ENCODE measurements around the gene TTBK2. TPM values are rescaled to one million over a fixed set of nuclear protein-coding genes. Genes with fewer than 3 reads are reported as not detected.
"Not testable (repeated sequence)": the region's sequence is repeated elsewhere in the genome, so short reads cannot be mapped to it uniquely, and the experiment has no call there.

Gene TTBK2
- total RNA-seq, 1 experiment from 2014 or later: 13.8 TPM

DNA sequence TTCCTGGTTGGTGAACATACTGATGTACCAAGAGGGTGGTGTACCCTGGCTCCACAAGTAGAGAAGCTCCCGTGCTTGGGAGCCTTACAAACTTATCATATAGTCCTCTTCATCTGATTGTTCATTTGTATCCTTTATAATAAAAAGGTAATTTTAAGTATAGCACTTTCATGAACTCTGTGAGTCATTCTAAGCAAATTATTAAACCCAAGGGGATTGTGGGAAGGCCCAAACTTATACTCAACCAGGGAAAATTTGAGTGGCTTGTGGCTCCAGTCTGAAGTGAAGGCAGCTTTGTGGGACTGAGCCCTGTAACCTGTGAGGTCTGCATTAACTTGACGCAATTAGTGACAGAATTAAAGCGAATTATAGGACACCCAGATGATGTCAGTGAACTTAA is 29.0 kb downstream of the TTBK2 start:
- Histone ChIP-seq H3K4me1 (ENCODE audit: low read length) (peaks cover 19% of the 10 kb centered on the region), H3K4me3 (ENCODE audit: low read length) (peak overlapping the region; percentile 44), H3K79me2 (ENCODE audit: low read length) (peaks cover 80% of the 10 kb centered on the region), H3K9me2 (replicated peaks; ENCODE audit: insufficient read depth, low read length) (no peaks in the 10 kb centered on the region), H2AFZ (ENCODE audit: low read length) (no peak overlapping the region), H3K4me2 (ENCODE audit: low read depth, low read length, poor library complexity, severe bottlenecking) (peak overlapping the region; percentile 79), H3K27ac (ENCODE audit: low read length) (peak overlapping the region; percentile 64), H4K20me1 (ENCODE audit: insufficient read depth, low read depth, low read length) (no peaks in the 10 kb centered on the region), H3K9ac (ENCODE audit: low read length) (peak overlapping the region; percentile 50), H3K9me3 (ENCODE audit: low read length) (peaks cover 10% of the 10 kb centered on the region; the same call in 1 of the 2 replicates), H3K36me3 (ENCODE audit: insufficient read depth, low read length) (no peaks in the 10 kb centered on the region), H3K27me3 (ENCODE audit: low read length) (no peaks in the 10 kb centered on the region)
- DNase-seq: peak; percentile 82

DNA sequence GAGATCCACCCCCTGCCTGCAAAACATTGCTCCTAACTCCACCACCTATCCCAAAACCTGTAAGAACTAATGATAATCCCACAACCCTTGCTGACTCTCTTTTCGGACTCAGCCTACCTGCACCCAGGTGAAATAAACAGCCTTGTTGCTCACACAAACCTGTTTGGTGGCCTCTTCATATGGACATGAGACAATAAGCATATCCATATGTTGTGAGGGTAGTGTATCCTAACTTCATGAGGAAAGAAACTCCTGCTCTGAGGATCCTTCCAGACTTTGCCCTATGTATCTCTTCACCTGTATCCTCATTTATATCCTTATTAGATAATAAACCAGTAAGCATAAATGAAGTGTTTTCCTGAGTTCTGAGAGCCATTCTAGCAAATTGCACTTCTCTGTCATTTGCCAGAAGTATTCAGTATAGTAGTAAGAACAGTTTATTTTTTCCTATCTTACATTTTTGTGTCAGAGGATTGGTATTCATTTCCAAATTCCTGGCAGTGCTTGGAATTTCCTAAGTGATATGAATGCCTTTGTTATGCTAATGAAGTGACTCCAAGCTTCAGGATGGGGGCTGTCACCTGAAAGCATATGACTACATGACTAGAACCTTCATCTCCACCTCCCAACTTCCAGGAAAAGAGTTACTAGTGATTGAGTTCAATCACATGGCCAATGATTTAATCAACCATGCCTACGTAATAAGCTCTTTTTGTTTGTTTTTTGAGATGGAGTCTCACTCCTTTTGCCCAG is 30.2 kb downstream of the TTBK2 start:
- H3K27me3 ChIP-seq (ENCODE audit: low read length): no peaks in the 10 kb centered on the region
- H3K27ac ChIP-seq (ENCODE audit: low read length): no peak overlapping the region
- no peak overlapping the region for H3K4me3 ChIP-seq (ENCODE audit: low read length)
- peaks cover 10% of the 10 kb centered on the region; the same call in 1 of the 2 replicates for H3K9me3 ChIP-seq (ENCODE audit: low read length)
- H3K4me1 ChIP-seq (ENCODE audit: low read length): peaks cover 19% of the 10 kb centered on the region
- peaks cover 77% of the 10 kb centered on the region for H3K79me2 ChIP-seq (ENCODE audit: low read length)
- DNase-seq: no peak
- H2AFZ ChIP-seq (ENCODE audit: low read length): no peak overlapping the region
- H3K36me3 ChIP-seq (ENCODE audit: insufficient read depth, low read length): no peaks in the 10 kb centered on the region
- H4K20me1 ChIP-seq (ENCODE audit: insufficient read depth, low read depth, low read length): no peaks in the 10 kb centered on the region
- H3K4me2 ChIP-seq (ENCODE audit: low read depth, low read length, poor library complexity, severe bottlenecking): no peak overlapping the region
- no peak overlapping the region for H3K9ac ChIP-seq (ENCODE audit: low read length)
- H3K9me2 ChIP-seq (replicated peaks; ENCODE audit: insufficient read depth, low read length): no peaks in the 10 kb centered on the region

DNA sequence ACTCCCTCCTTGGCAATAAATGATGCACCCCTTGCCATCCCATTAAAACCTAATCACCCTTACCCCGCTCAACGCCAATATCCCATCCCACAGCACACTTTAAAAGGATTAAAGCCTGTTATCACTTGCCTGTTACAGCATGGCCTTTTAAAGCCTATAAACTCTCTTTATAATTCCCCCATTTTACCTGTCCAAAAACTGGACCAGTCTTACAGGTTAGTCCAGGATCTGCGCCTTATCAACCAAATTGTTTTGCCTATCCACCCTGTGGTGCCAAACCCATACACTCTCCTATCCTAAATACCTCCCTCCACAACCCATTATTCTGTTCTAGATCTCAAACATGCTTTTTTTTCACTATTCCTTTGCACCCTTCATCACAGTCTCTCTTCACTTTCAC is 33.2 kb downstream of the TTBK2 start:
- not testable (repeated sequence) for H3K9me3 ChIP-seq (ENCODE audit: low read length); H3K36me3 ChIP-seq (ENCODE audit: insufficient read depth, low read length); DNase-seq; H3K4me2 ChIP-seq (ENCODE audit: low read depth, low read length, poor library complexity, severe bottlenecking); H2AFZ ChIP-seq (ENCODE audit: low read length); H4K20me1 ChIP-seq (ENCODE audit: insufficient read depth, low read depth, low read length); H3K9ac ChIP-seq (ENCODE audit: low read length); H3K9me2 ChIP-seq (replicated peaks; ENCODE audit: insufficient read depth, low read length); H3K4me3 ChIP-seq (ENCODE audit: low read length); H3K27me3 ChIP-seq (ENCODE audit: low read length); H3K27ac ChIP-seq (ENCODE audit: low read length)
- Histone ChIP-seq H3K4me1 (ENCODE audit: low read length) (peaks cover 14% of the 10 kb centered on the region), H3K79me2 (ENCODE audit: low read length) (peaks cover 74% of the 10 kb centered on the region)

DNA sequence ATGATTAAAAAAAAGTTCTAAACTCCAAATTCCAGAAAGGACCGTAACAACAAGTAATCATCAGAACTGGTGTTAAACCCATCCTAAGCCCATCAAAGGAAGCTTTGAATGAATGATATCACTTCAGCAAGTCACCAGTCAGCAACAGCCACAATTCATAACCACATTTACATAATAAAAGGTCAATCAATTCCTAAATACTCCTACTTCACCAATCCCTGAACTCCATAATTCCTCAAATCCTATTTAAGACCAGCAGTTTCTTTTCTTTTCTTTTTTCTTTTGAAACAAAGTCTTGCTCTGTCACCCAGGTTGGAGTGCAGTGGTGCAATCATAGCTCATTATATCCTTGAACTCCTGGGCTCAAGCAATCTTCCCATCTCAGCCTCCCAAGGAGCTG is 40.5 kb downstream of the TTBK2 start:
- Histone ChIP-seq H3K27me3 (ENCODE audit: low read length) (no peaks in the 10 kb centered on the region), H3K36me3 (ENCODE audit: insufficient read depth, low read length) (no peaks in the 10 kb centered on the region), H3K9ac (ENCODE audit: low read length) (no peak overlapping the region), H3K4me3 (ENCODE audit: low read length) (no peak overlapping the region), H3K79me2 (ENCODE audit: low read length) (peaks cover 72% of the 10 kb centered on the region), H3K27ac (ENCODE audit: low read length) (no peak overlapping the region), H3K4me2 (ENCODE audit: low read depth, low read length, poor library complexity, severe bottlenecking) (no peak overlapping the region), H3K4me1 (ENCODE audit: low read length) (no peaks in the 10 kb centered on the region), H3K9me3 (ENCODE audit: low read length) (no peaks in the 10 kb centered on the region), H2AFZ (ENCODE audit: low read length) (no peak overlapping the region), H4K20me1 (ENCODE audit: insufficient read depth, low read depth, low read length) (no peaks in the 10 kb centered on the region), H3K9me2 (replicated peaks; ENCODE audit: insufficient read depth, low read length) (no peaks in the 10 kb centered on the region)
- no peak for DNase-seq

DNA sequence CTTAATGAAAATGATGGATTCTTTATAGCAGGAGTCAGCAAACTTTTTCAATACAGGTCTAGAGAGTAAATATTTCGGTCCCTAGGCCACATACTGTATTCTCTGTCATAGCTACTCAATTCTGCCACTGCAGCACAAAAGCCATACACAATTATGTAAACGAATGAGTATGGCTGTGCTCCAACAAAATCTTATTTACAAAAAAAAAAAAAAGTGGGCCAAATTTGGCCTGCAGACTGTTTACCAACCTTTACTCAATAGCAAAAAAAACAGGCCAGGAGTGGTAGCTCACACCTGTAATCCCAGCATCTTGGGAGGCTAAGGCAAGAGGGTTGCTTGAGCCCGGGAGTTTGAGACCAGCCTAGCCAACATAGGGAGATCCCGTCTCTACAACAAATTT is 41.1 kb downstream of the TTBK2 start:
- Histone ChIP-seq H2AFZ (ENCODE audit: low read length) (no peak overlapping the region), H3K4me3 (ENCODE audit: low read length) (no peak overlapping the region), H3K79me2 (ENCODE audit: low read length) (peaks cover 68% of the 10 kb centered on the region), H3K36me3 (ENCODE audit: insufficient read depth, low read length) (no peaks in the 10 kb centered on the region), H3K9ac (ENCODE audit: low read length) (no peak overlapping the region), H3K9me2 (replicated peaks; ENCODE audit: insufficient read depth, low read length) (no peaks in the 10 kb centered on the region), H3K9me3 (ENCODE audit: low read length) (no peaks in the 10 kb centered on the region), H3K27me3 (ENCODE audit: low read length) (no peaks in the 10 kb centered on the region), H4K20me1 (ENCODE audit: insufficient read depth, low read depth, low read length) (no peaks in the 10 kb centered on the region), H3K4me1 (ENCODE audit: low read length) (no peaks in the 10 kb centered on the region), H3K27ac (ENCODE audit: low read length) (no peak overlapping the region), H3K4me2 (ENCODE audit: low read depth, low read length, poor library complexity, severe bottlenecking) (no peak overlapping the region)
- no peak for DNase-seq

DNA sequence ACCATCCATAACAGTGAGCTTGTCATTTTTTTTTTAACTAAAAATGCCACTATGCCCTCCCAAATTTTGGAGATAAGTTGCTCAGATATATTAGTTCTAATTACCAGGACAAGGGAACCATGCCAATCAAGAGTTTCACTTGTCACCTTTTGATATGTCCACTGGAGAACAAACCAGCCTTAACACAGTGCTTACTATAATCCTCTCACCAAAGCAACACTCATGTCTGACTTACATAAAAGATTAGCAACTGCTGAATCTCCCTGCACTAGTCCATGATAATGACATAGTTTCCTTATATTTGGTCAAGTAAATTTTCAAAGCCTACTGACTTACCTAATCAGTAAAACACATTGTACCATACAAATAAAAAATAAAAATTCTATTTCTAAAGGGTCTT is 44.4 kb downstream of the TTBK2 start:
- Histone ChIP-seq H4K20me1 (ENCODE audit: insufficient read depth, low read depth, low read length) (no peaks in the 10 kb centered on the region), H3K4me2 (ENCODE audit: low read depth, low read length, poor library complexity, severe bottlenecking) (no peak overlapping the region), H3K9me2 (replicated peaks; ENCODE audit: insufficient read depth, low read length) (no peaks in the 10 kb centered on the region), H3K9me3 (ENCODE audit: low read length) (no peaks in the 10 kb centered on the region), H3K36me3 (ENCODE audit: insufficient read depth, low read length) (no peaks in the 10 kb centered on the region), H3K4me3 (ENCODE audit: low read length) (no peak overlapping the region), H3K27ac (ENCODE audit: low read length) (no peak overlapping the region), H3K4me1 (ENCODE audit: low read length) (no peaks in the 10 kb centered on the region), H3K9ac (ENCODE audit: low read length) (no peak overlapping the region), H3K79me2 (ENCODE audit: low read length) (peaks cover 52% of the 10 kb centered on the region), H3K27me3 (ENCODE audit: low read length) (no peaks in the 10 kb centered on the region), H2AFZ (ENCODE audit: low read length) (no peak overlapping the region)
- DNase-seq: no peak

DNA sequence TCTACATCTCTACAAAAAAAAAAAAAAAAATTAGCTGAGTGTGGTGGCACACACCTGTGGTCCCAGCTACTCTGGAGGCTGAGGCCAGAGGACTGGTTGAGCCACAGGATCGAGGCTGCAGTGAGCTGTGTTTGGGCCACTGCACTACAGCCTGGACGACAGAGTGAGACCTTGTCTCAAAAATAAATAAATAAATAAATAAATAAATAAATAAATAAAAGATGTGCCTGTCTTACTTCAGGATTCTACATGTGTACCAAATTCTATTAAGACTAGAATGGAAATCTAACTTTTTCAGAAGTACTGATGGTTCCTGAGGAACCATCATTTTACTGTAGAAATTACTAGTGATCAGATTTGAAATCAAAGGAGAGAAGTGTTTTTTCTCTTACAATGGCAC is 51.9 kb downstream of the TTBK2 start:
- DNase-seq: no peak
- no peak overlapping the region for H3K27ac ChIP-seq (ENCODE audit: low read length)
- no peaks in the 10 kb centered on the region for H3K9me3 ChIP-seq (ENCODE audit: low read length)
- no peak overlapping the region for H3K4me2 ChIP-seq (ENCODE audit: low read depth, low read length, poor library complexity, severe bottlenecking)
- H3K9ac ChIP-seq (ENCODE audit: low read length): no peak overlapping the region
- H3K27me3 ChIP-seq (ENCODE audit: low read length): no peaks in the 10 kb centered on the region
- no peaks in the 10 kb centered on the region for H3K4me1 ChIP-seq (ENCODE audit: low read length)
- H4K20me1 ChIP-seq (ENCODE audit: insufficient read depth, low read depth, low read length): no peaks in the 10 kb centered on the region
- no peak overlapping the region for H2AFZ ChIP-seq (ENCODE audit: low read length)
- no peaks in the 10 kb centered on the region for H3K9me2 ChIP-seq (replicated peaks; ENCODE audit: insufficient read depth, low read length)
- no peaks in the 10 kb centered on the region for H3K36me3 ChIP-seq (ENCODE audit: insufficient read depth, low read length)
- no peak overlapping the region for H3K4me3 ChIP-seq (ENCODE audit: low read length)
- peaks cover 18% of the 10 kb centered on the region for H3K79me2 ChIP-seq (ENCODE audit: low read length)

DNA sequence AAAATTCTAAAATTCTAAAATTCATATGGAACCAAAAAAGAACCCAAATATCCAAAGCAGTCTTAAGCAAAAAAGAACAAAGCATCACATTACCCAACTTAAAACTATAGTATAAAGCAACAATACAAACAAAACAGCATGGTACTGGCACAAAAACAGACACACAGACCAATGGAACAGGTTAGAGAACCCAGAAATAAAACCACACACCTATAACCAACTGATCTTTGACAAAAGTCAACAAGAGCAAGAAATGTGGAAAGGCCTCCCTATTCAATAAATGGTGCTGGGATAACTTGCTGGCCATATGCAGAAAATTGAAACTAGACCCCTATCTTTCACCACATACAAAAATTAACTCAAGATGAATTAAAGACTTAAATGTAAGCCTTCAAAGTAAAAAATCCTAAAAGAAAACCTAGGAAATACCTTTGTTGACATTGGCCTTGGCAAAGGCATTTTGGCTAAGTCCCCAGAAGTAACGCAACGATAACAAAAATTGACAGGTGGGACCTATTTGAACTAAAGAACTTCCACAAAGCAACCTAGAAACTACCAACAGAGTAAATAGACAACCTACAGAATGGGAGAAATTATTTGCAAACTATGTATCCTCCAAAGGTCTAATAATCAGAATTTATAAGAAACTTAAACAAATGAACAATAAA is 56.9 kb downstream of the TTBK2 start:
- no peak for DNase-seq
- Histone ChIP-seq H3K4me1 (ENCODE audit: low read length) (no peaks in the 10 kb centered on the region), H3K27ac (ENCODE audit: low read length) (no peak overlapping the region), H3K4me3 (ENCODE audit: low read length) (no peak overlapping the region), H3K36me3 (ENCODE audit: insufficient read depth, low read length) (no peaks in the 10 kb centered on the region), H3K9ac (ENCODE audit: low read length) (no peak overlapping the region), H2AFZ (ENCODE audit: low read length) (no peak overlapping the region), H4K20me1 (ENCODE audit: insufficient read depth, low read depth, low read length) (no peaks in the 10 kb centered on the region), H3K27me3 (ENCODE audit: low read length) (no peaks in the 10 kb centered on the region), H3K4me2 (ENCODE audit: low read depth, low read length, poor library complexity, severe bottlenecking) (no peak overlapping the region), H3K9me2 (replicated peaks; ENCODE audit: insufficient read depth, low read length) (no peaks in the 10 kb centered on the region), H3K79me2 (ENCODE audit: low read length) (peaks cover 50% of the 10 kb centered on the region), H3K9me3 (ENCODE audit: low read length) (no peaks in the 10 kb centered on the region)

Data from Karpas-422 (cell line).